IPS DF 4.7 (cell line): Measurements from ENCODE around the gene AFAP1L2.

ENCODE experiments used
- DNase-seq: peaks from one replicate; pipeline ENCODE4 v3.0.0-alpha.2; 2013; ENCODE audit warnings: low spot score; ENCODE audit errors: extremely low read depth

Gene AFAP1L2

GRCh38 chr10:114293075-114293474 is 111.2 kb downstream of the AFAP1L2 start:
- DNase-seq = no peak

GRCh38 chr10:114291516-114291915 is 112.8 kb downstream of the AFAP1L2 start:
- DNase-seq = no peak

- no peak for DNase-seq
Observed at GRCh38 chr10:114291076-114291475, 113.2 kb downstream of the AFAP1L2 start.

- no peak for DNase-seq
Observed at GRCh38 chr10:114290038-114290437, 114.3 kb downstream of the AFAP1L2 start.

- no peak for DNase-seq
Observed at GRCh38 chr10:114289096-114289436, 115.2 kb downstream of the AFAP1L2 start.

- no peak for DNase-seq
Observed at GRCh38 chr10:114288424-114289095, 115.7 kb downstream of the AFAP1L2 start.

- DNase-seq = no peak
Observed at GRCh38 chr10:114286921-114287320, 117.4 kb downstream of the AFAP1L2 start.

- DNase-seq = no peak
Observed at GRCh38 chr10:114285961-114286441, 118.3 kb downstream of the AFAP1L2 start.

- DNase-seq = no peak
Observed at GRCh38 chr10:114284346-114285071, 119.8 kb downstream of the AFAP1L2 start.

- no peak for DNase-seq
Observed at GRCh38 chr10:114283535-114284234, 120.6 kb downstream of the AFAP1L2 start.

- DNase-seq = no peak
Observed at GRCh38 chr10:114283091-114283490, 121.2 kb downstream of the AFAP1L2 start.

- no peak for DNase-seq
Observed at GRCh38 chr10:114282526-114282925, 121.8 kb downstream of the AFAP1L2 start.

GRCh38 chr10:114281461-114281860 is 122.8 kb downstream of the AFAP1L2 start:
- DNase-seq = no peak

GRCh38 chr10:114281006-114281405 is 123.3 kb downstream of the AFAP1L2 start:
- no peak for DNase-seq

- no peak for DNase-seq
Observed at GRCh38 chr10:114279901-114280644, 124.2 kb downstream of the AFAP1L2 start.

GRCh38 chr10:114279289-114279688 is 125.0 kb downstream of the AFAP1L2 start:
- DNase-seq = no peak

- no peak for DNase-seq
Observed at GRCh38 chr10:114278884-114279191, 125.5 kb downstream of the AFAP1L2 start.

- DNase-seq = no peak
Observed at GRCh38 chr10:114278140-114278883, 126.0 kb downstream of the AFAP1L2 start.

GRCh38 chr10:114276671-114277070 is 127.6 kb downstream of the AFAP1L2 start:
- no peak for DNase-seq

GRCh38 chr10:114276066-114276465 is 128.2 kb downstream of the AFAP1L2 start:
- DNase-seq = no peak
